ENCODE results near the gene NAMPT.

- TF ChIP-seq CTCF (conservative IDR thresholded peaks at IDR 0.05) (no peak), ZFX (IDR thresholded peaks at IDR 0.05) (no peak)
Observed at GRCh38 chr7:106249488-106249887, 35.3 kb downstream of the NAMPT start.

Measured in C4-2B (cell line).